SU-DHL-6 (cell line): ENCODE results near the gene ENOX1.

Source experiments
- H2AFZ ChIP-seq: fragments of 200-600 bp; sonication (generic); 2 replicates; pipeline ENCODE4 v1.6.1; 2014; ENCODE audit warnings: low read depth, mild to moderate bottlenecking, moderate library complexity, mixed read lengths, antibody characterized with exemption, low read length; ENCODE audit not compliant: severe bottlenecking
- H3F3A ChIP-seq: fragments of 200-600 bp; shearing (Covaris generic); 2 replicates; pipeline ENCODE4 v1.6.0; 2016; ENCODE audit warnings: antibody characterized with exemption, mild to moderate bottlenecking; ENCODE audit not compliant: insufficient read depth
- H3K27ac ChIP-seq: fragments of 200-600 bp; sonication (generic); 2 replicates; pipeline ENCODE4 v1.5.1; 2016; ENCODE audit warnings: low read depth, mild to moderate bottlenecking, low read length, moderate library complexity, mixed read lengths
- H3K27me3 ChIP-seq: fragments of 200-600 bp; sonication (generic), shearing (Covaris generic); 2 replicates; pipeline ENCODE4 v1.6.0; 2014; ENCODE audit warnings: mild to moderate bottlenecking, low read length
- H3K36me3 ChIP-seq: fragments of 200-600 bp; sonication (generic); 2 replicates; pipeline ENCODE4 v1.6.1; 2014; ENCODE audit warnings: mild to moderate bottlenecking, low read length, mixed read lengths
- H3K4me2 ChIP-seq: fragments of 300-600, 200-600 bp; shearing (Covaris generic), sonication (generic); 2 replicates; pipeline ENCODE4 v1.6.0; 2014; ENCODE audit warnings: low read length, low read depth, mild to moderate bottlenecking; ENCODE audit not compliant: poor library complexity, severe bottlenecking
- H3K4me3 ChIP-seq: fragments of 200-600 bp; sonication (generic); 2 replicates; pipeline ENCODE4 v1.5.1; 2014; ENCODE audit warnings: antibody characterized with exemption, low read length, mild to moderate bottlenecking, mixed read lengths; ENCODE audit not compliant: insufficient read depth, poor library complexity, severe bottlenecking
- H3K79me2 ChIP-seq: fragments of 200-600 bp; sonication (generic); 2 replicates; pipeline ENCODE4 v1.6.1; 2014; ENCODE audit warnings: mild to moderate bottlenecking, low read length, moderate library complexity; ENCODE audit not compliant: insufficient read depth
- H3K9ac ChIP-seq: fragments of 200-600 bp; sonication (generic); 2 replicates; pipeline ENCODE4 v1.7.0; 2014; ENCODE audit warnings: mild to moderate bottlenecking, low read length
- H3K9me2 ChIP-seq: fragments of 200-600 bp; sonication (generic); replicated peaks from 2 replicates; pipeline ENCODE4 v1.6.1; 2014; ENCODE audit warnings: low read length; ENCODE audit not compliant: insufficient read depth
- H3K9me3 ChIP-seq: fragments of 200-600 bp; sonication (generic); 2 replicates; pipeline ENCODE4 v1.6.1; 2014; ENCODE audit warnings: low read length, mixed read lengths; ENCODE audit not compliant: insufficient read depth
- H4K20me1 ChIP-seq: fragments of 200-600 bp; sonication (generic); 2 replicates; pipeline ENCODE4 v1.6.1; 2014; ENCODE audit warnings: low read depth, mild to moderate bottlenecking, antibody characterized with exemption, low read length, moderate library complexity, mixed read lengths
- EZH2phosphoT487 ChIP-seq: fragments of 200-600 bp; sonication (generic), shearing (Covaris generic); conservative IDR thresholded peaks from 2 replicates; pipeline ENCODE4 v1.6.1; 2018; ENCODE audit warnings: mild to moderate bottlenecking, antibody characterized with exemption, low read length, moderate library complexity, mixed read lengths
- TF ChIP-seq, protein P1 (sequence below): fragments of 200-600 bp; sonication (generic); IDR thresholded peaks from one replicate; pipeline ENCODE4 v1.5.1; 2017; ENCODE audit warnings: antibody characterized with exemption, mild to moderate bottlenecking, low read length, moderate library complexity; ENCODE audit not compliant: insufficient read depth, poor library complexity, severe bottlenecking

Gene ENOX1

GRCh38 chr13:43364210-43365038 lies 422.3 kb downstream of the ENOX1 start:
- Histone ChIP-seq H4K20me1 (no peaks in the 10 kb centered on the region), H3K9ac (no peak overlapping the region), H3K27ac (no peak overlapping the region), H2AFZ (no peak overlapping the region), H3F3A (no peaks in the 10 kb centered on the region), H3K4me3 (no peak overlapping the region), H3K36me3 (no peaks in the 10 kb centered on the region), H3K4me2 (no peak overlapping the region), H3K79me2 (no peaks in the 10 kb centered on the region), H3K27me3 (no peaks in the 10 kb centered on the region), H3K9me2 (no peaks in the 10 kb centered on the region), H3K9me3 (no peaks in the 10 kb centered on the region)
- TF ChIP-seq, protein P1, sequence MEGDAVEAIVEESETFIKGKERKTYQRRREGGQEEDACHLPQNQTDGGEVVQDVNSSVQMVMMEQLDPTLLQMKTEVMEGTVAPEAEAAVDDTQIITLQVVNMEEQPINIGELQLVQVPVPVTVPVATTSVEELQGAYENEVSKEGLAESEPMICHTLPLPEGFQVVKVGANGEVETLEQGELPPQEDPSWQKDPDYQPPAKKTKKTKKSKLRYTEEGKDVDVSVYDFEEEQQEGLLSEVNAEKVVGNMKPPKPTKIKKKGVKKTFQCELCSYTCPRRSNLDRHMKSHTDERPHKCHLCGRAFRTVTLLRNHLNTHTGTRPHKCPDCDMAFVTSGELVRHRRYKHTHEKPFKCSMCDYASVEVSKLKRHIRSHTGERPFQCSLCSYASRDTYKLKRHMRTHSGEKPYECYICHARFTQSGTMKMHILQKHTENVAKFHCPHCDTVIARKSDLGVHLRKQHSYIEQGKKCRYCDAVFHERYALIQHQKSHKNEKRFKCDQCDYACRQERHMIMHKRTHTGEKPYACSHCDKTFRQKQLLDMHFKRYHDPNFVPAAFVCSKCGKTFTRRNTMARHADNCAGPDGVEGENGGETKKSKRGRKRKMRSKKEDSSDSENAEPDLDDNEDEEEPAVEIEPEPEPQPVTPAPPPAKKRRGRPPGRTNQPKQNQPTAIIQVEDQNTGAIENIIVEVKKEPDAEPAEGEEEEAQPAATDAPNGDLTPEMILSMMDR = no peak
- TF ChIP-seq EZH2phosphoT487 = no peak

- Histone ChIP-seq H3K4me2 (no peak overlapping the region), H3F3A (no peaks in the 10 kb centered on the region), H3K27me3 (no peaks in the 10 kb centered on the region), H3K9me2 (no peaks in the 10 kb centered on the region), H3K9ac (no peak overlapping the region), H3K9me3 (no peaks in the 10 kb centered on the region), H3K36me3 (no peaks in the 10 kb centered on the region), H2AFZ (no peak overlapping the region), H3K4me3 (no peak overlapping the region), H3K27ac (no peak overlapping the region), H3K79me2 (no peaks in the 10 kb centered on the region), H4K20me1 (no peaks in the 10 kb centered on the region)
- TF ChIP-seq, protein P1 = no peak
- no peak for TF ChIP-seq EZH2phosphoT487
These were observed 423.4 kb downstream of the ENOX1 start for GRCh38 chr13:43363156-43363953.

DNA sequence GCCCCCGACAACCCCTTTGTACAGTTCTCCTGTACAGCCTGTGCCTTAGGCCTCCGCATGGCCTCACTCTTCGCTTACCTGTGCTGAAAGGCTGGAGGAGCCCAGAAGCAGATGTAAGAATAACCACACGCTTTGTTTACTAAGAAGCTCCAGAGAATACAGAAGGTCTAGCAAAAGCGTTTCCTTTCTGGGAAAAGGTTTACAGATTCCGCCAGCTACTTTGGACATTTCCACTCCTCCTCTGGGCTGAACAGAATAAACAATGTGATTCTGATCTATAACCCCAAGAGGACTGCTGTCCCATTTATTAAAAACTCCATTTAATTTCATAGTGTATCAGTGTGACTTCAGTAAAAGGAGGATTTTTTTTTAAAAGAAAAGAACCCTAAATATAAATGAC lies 424.2 kb downstream of the ENOX1 start:
- no peaks in the 10 kb centered on the region for H4K20me1 ChIP-seq
- H3F3A ChIP-seq = no peaks in the 10 kb centered on the region
- no peak for TF ChIP-seq EZH2phosphoT487
- TF ChIP-seq, protein P1 = no peak
- H3K9ac ChIP-seq = no peak overlapping the region
- H3K4me2 ChIP-seq = no peak overlapping the region
- no peaks in the 10 kb centered on the region for H3K9me2 ChIP-seq
- H3K27ac ChIP-seq = no peak overlapping the region
- H3K79me2 ChIP-seq = no peaks in the 10 kb centered on the region
- H2AFZ ChIP-seq = no peak overlapping the region
- H3K9me3 ChIP-seq = no peaks in the 10 kb centered on the region
- no peaks in the 10 kb centered on the region for H3K27me3 ChIP-seq
- H3K4me3 ChIP-seq = no peak overlapping the region
- no peaks in the 10 kb centered on the region for H3K36me3 ChIP-seq
